Uterus (tissue), 2 donors: ENCODE results near the gene SELENOK.

Experiments
- POLR2A ChIP-seq, 2 donors: fragments of 450-650 bp; IDR thresholded peaks; one replicate each; pipeline ENCODE4 v1.6.1; 2016; ENCODE audit warnings: antibody characterized with exemption in 2 of 2, mild to moderate bottlenecking in 1 of 2, moderate library complexity in 1 of 2
- TF ChIP-seq, protein P1 (sequence below), 4 experiments: fragments of 200-600 bp in 2 of 4; fragments of 450-650 bp in 2 of 4; sonication (generic) in 2 of 4; IDR thresholded peaks; one replicate each; pipeline ENCODE4 v1.5.1; 2016 to 2019; ENCODE audit warnings: antibody characterized with exemption in 4 of 4, mild to moderate bottlenecking in 2 of 4, moderate library complexity in 1 of 4

DNA sequence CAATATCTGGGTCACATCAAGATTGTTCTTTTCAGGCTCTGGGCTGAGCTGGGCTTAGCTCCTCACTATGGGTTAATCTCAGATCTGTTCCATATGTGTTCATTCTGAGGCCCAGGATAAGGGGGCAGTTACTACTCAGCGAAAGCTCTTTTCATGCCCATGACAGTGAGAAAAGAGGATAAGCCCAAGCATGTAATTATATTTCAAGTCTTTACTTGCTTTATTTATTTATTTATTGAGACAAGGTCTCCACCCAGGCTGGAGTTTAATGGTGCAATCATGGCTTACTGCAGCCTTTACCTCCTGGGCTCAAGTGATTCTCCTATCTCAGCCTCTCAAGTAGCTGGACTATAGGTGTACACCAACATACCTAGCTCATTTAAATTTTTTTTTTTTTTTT is 44.7 kb upstream of the SELENOK start:
- TF ChIP-seq, protein P1, sequence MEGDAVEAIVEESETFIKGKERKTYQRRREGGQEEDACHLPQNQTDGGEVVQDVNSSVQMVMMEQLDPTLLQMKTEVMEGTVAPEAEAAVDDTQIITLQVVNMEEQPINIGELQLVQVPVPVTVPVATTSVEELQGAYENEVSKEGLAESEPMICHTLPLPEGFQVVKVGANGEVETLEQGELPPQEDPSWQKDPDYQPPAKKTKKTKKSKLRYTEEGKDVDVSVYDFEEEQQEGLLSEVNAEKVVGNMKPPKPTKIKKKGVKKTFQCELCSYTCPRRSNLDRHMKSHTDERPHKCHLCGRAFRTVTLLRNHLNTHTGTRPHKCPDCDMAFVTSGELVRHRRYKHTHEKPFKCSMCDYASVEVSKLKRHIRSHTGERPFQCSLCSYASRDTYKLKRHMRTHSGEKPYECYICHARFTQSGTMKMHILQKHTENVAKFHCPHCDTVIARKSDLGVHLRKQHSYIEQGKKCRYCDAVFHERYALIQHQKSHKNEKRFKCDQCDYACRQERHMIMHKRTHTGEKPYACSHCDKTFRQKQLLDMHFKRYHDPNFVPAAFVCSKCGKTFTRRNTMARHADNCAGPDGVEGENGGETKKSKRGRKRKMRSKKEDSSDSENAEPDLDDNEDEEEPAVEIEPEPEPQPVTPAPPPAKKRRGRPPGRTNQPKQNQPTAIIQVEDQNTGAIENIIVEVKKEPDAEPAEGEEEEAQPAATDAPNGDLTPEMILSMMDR (IDR thresholded peaks at IDR 0.05): no peak
- no peak for TF ChIP-seq POLR2A (IDR thresholded peaks at IDR 0.05)
